NCI-H2107 treated with DMSO at 0.1 percent for 48 hours (cell line): ENCODE measurements around the gene POLR3K.

Experiments used
- DNase-seq: peaks from one replicate; lab custom pipeline; 2025; ENCODE audit not compliant: unreplicated experiment; lab: John Stamatoyannopoulos, UW

The POLR3K gene

DNA sequence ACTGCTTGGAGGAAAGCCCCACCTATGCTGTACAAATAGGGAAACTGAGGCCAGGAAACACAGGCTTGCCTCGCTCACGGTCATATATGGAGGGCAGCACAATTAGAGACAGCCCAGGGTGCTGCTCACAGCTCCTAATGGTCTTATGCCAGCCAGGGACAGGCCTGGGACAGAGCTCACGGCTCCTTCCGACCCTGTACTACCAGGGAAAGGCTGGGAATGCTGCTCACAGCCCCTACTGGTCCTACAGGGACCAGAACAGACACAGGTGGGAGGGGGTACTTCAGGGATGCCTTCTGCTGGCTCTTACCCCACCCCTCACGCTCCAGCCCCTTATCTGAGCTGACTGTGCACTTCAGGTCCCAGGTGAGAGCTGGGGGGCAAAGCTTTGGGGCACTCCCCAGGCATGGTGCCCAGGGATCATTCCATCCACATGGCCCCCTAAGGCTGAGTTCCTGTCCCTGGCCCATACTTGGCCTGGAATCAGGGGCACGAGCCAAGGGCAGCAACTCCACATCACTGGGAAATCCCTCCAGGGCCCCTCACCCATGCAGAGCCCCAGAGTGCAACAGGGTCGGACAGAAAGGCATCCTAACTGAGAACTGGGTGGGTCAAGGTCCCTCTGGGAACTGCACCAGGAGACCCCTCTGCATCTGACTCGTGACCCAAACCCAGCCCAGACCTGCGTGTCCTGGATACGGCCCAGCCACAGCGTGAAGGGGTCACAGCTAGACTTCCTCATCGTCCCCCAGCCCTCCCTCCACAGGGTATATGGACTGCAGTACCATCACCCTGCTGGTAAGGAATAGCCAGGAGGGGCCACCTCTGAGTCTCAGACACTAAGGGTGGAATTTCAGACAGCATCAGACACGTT, 13.1 kb upstream of the POLR3K start:
- DNase-seq: no peak

DNA sequence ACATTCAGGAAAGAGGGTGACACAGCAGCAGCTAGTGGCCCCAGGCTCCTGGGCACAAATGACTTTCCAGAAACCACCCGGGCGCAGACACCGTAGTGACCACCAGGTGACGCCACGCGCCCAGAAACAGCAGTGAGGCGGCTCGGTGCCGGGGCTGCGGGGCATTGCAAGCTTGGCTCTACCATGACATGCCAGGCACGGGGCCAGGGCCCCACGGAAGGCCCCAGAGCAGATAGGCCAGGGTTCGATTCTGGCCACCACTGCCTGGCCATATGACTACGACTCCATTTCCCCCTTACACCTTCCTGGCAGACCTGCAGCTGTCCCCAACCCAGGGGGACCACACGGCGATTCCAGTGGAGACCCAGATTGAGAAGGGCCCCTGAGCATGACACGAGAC, 12.3 kb upstream of the POLR3K start:
- peak; percentile 57 for DNase-seq

DNA sequence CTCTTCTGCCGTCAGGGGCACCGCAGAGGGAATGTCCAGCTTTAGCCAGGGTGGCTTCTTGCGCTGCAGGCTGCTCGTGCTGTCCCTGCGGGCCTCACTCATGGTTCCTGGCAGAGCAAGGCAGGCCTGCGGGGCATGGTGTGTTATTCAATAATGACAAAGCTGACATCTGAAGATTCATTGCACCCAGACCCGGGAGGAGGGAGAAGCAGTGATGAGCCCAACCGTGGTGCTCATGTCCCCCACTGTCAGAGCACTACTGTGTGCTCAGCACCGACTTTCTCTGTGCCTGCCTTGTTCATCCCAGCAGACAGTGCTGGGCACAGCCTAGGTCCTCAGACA, 11.5 kb upstream of the POLR3K start:
- no peak for DNase-seq

DNA sequence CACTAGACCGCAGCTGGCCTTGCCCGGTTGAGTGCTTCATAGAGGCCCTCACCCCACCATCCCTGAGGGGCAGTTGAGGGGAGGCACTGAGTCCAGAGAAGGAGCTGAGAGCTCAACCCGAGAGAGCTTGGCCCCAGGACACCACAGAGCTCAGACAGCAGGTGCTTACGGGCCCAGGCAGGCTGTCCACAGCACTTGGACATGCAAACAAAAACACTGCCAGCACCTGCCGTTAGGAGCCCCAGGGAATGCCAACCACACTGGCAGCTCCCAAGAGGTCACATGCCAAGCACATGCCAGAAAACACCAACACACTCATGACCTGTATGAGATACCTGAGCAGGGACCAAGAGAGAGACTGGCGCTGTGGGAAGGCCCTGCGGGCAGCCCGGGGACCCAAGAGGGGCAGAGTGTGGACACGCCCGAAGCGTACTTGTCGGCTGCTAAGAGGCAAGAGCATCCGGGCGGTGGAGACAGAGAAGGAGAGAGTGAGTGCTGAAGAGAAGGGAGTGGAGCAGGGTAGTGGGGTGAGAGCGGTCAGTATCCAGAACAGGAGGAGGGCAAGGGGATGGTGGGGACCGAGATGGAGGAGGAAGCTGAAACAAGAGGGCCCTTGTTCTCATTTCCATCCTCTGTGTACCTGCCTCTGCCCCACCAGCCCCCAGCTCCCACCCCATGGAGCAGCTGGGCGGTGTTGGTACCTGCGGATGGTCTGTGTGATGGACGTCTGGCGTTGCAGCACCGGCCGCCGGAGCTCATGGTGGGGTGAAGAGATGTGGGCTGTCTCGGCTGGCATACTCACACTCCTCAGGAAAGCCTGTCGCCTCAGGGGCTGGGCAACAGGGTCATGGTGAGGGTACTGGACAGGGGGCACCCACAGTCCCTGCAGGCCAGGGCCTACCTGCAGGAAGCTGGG, 10.8 kb upstream of the POLR3K start:
- DNase-seq: peak; percentile 67

DNA sequence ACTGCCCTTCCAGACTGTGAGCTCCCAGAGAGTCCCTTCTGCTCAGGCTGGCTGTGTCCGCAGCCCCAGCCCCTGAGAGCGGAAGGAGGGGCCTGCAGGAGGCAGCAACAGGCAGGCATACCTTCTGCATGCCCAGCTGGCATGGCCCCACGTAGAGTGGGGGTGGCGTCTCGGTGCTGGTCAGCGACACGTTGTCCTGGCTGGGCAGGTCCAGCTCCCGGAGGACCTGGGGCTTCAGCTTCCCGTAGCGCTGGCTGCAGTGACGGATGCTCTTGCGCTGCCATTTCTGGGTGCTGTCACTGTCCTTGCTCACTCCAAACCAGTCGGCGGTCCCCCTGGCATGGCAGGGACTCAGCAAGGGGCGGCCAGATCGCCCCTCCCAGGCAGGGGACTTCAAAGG, 10.1 kb upstream of the POLR3K start:
- DNase-seq: no peak

DNA sequence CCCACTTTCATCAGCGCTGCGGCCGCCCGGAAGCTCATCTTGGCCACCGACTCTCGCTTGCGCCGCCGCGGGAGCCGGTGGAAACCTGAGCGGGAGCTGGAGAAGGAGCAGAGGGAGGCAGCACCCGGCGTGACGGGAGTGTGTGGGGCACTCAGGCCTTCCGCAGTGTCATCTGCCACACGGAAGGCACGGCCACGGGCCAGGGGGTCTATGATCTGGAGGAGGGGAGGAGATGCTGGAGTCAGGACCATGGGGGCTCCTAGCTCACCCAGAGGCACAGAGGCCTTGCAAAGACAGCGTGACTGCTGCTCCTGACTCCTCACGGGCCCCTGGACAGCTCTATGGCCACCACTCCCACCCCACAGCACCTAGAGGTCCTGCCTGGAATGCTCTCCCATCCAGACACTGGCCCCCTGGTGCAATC, 9.6 kb upstream of the POLR3K start:
- no peak for DNase-seq

DNA sequence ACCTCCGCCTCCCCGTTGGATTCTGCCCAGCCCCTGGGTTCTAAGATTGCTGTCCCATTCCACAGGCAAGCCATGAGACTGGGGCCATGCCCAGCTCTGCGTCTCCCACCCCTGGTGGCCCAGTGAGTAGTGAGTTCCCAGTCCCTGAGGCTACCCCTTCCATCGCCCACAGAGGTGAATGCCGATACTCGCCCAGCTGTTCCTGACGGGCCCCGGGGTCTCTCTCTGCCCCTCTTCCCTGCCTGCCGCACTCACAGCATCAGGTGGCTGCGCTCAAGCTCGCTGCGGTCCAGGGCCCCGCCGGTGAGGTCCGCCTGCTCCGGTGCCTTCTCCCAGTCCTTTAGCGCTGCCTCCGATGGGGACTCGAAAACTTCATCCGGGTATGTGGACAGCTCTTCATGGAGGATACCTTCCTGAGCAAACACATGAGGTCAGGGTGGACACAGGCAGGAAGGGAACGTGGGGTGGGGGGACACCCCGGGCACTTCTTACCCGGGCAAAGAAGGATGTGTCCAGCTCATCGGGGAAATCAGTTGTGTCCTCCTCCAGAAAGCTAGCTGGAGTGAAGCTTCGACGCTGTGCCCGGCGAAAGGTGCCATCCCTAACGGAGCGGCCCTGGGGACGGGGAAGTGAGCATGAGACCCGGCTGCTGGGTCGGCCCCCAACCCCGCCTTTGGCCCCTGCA, 9.0 kb upstream of the POLR3K start:
- no peak for DNase-seq

DNA sequence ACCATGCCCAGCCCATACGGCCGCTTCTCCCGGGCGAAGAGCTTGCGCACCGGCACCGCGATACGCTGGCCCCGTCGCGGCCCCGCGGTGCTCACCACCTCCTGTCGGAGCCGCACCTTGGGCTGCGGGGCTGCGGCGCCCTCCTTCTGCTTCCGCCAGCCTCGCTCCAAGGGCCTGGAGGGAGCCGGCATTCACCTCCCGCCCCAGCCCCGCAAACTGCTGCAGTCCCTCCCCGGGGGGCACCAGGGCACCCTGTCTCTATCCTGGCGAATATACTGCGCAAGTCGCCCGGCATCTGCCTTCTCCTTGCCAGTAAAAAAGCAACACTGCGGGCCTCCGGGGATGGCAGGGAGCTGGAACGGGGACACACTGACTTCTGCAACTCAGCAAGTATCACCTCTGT, 8.5 kb upstream of the POLR3K start:
- DNase-seq: no peak

DNA sequence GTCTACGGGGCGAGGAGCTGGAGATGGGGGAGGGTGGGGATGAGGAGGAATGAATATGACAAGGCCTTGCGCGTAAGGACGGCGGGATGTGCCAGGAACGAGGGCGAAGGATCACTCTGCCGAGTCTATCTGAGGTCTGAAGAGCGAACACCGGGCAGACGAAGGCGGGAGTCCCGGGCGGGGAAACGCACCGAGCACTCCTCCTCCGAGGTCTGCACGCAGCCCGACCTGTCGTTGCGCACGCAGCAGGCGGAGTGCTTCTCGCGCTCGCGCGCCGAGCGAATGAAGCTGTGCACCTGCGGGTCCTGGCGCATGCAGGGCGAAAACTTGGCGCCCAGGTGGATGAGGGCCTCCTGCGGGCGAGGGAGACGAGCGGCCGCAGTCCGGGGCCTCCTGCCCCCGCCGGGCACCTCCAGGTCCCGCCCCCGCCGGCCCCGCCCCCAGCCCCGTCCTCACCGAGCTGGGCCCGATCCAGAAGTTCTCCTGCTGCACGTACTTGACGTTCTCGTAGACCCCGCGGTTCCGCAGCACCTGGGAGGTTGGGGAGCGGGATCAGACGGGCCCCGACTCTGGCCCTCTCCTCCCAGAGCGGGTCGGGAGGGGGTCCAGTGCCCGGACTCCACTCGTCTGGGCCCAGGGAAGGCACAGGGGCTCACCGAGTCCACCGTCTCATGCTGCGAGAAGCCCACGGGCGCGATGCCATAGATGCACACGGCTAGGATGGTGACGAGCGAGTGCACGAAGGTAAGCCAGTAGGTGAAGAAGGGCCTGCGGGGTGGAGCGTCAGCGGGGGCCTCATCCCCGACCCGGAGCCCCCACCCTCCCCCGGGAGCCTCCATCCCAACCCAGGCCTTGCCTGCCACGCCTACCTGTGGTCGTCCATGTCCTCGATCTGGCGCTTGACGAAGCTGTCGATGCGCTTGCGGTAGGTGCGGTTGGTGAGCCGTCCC, 7.8 kb upstream of the POLR3K start:
- DNase-seq: no peak

DNA sequence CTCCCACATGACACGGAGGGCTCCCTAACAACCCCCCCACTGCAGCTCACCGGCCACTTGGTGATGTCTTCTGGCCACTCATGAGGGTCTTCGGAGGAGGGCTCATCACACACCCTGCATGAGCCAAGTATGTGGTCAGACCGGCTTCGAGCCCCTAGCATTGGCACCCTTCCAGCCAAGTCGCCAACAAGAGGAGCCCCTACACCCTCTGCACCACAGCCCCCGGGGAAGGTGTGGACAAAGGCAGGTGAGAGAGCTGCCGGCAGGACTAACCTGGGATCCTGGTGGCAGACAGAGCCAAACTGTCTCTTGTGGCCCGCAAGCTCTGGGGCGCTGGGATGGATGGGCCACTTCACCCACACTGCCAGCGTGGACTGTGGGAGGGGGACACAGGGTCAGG, 6.8 kb upstream of the POLR3K start:
- no peak for DNase-seq

DNA sequence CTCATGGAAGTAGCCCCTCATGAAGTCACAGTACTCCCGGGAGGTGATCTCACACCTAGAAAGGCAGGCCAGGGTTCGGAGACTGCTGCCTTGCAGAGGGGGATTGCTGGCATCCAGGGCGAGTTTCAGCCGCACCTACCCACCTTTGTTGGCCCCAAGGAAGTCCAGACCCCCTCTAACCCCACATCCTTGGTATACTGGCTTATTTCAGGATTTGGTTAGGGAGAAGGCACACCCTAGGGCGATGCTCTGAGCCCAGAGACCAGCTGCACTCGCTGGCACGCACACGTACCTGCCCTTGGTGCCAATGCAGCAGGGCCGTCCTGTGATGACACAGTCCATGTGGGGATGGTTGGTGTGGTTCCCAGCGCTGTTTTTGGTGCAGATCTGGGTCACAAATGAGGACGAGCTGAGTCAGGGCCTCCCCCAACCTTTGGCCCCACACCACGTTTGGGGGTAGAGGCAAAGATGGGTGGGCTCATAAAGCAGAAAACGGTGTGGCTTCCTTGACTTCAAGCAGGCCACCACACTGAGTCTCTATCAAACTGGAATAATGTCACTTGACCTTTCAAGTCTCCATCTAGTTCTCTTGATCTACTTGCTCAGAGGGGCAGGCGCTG, 6.1 kb upstream of the POLR3K start:
- DNase-seq: no peak

DNA sequence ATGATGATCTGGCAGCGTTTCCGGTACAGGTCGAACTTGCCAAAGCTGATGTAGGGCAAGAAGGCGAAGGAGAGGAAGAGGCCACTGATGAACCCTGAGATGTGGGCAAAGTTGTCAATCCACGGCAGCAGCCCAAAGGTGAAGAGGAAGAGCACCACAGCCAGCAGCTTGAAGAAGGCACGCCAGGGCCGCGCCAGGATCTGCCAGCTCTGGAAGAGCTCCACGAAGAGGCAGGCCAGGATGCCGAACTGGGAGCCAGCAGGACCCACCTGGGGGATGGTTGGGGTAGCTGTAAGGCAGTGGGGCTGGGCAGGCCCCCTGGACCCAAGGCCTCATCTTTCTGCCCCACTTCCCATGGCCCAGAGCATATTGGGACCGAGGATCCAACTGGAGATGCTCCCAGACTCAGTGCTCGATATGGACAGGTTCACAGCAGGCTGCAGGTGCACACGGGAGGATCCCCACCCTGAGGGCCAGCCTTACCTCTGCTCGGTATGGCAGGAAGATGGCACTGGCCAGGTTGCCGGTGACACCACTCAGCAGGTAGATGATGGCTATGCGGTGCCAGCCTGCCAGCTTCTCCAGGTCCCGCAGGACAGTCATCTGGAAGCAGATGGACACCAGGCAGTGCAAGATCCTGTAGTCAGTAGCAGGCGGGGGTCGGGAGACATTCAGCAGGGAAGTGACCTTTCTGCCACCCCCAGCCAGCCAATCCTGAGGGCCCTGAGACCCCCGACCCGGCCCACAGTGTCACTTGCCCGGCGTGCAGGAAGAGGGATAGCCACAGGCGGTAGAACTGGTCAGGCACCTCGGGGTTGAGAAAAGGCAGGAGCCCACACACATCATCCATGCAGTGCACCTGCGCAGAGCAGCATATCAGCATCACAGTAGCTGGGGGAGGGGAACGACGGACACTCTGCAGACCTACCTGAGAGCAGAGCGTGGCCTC, 5.4 kb upstream of the POLR3K start:
- DNase-seq: no peak

DNA sequence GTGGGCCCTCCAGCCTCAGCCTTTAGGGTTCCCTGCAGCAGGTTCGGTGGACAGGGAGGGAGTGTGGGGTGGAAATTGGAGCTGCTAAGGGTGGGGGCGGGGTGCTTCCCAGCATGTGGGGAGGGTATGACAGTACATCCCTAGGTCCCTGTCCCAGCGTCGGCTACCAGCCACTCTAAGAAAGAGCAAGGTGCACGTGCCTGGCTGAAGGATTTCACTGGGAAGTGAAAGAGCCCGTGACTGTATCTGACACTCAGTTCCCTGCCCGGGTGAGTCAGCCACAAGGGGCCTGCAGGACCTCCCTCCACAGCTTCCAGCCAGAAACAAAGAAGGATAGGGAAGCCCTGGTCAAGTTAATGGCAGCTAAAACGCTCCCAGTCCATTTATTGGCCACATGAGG, 4.3 kb upstream of the POLR3K start:
- no peak for DNase-seq

DNA sequence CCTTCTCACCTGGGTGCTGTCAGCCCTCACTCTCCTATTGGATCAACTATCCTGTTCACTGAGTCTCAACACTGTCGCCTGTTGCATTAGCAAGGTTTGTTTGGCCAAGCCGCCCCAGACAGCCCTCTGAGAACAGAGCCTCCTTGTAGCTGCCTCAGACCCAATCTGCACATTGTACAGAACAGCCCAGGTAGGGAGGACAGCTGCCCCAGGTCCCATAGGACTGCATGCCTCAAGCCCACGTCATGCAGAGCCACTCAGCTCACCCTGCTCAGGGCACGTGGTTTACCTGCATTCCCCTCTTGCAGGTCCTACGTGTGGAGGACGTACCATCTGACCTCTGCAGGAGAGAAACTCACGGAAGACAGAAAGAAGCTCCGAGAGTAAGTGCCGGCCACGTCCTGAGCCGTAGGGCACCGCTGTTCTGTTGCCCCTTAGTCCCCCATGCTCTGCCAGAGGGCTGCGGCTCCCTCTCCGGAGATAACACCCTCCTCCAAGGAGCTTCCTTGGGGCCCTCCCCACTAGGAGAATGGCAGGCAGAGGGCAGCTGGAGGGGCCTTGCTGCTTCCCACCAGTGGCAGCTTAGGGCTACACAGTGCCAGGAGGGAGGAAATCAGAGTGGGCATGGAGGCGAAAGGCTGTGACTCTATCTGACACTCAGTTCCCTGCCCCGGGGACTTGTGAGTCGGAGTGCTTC, 3.0 kb upstream of the POLR3K start:
- no peak for DNase-seq

DNA sequence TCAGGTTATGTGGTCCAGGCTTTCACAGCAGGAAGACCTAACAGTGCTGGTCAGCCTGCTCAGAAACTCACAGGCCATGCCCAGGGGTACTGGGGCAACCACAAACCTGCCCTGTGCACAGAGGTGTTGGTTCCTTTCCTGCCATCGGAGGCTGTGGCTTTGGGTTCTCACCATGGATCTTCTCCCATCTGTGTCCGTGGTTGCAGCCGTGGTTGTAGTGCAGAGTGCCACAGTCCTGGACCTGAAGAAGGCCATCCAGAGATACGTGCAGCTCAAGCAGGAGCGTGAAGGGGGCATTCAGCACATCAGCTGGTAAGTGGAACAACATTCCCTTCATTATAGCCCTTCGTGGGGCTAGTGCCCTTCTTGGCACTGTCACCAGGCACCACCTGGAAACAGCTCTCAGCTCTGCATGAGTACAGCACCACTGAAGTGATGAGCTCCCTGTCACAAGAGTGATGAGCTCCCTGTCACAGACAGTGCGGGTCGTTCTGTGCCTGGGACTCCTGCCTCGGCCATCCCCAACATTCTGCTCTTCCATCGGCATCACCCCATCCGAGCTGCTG, 2.2 kb upstream of the POLR3K start:
- DNase-seq: no peak

DNA sequence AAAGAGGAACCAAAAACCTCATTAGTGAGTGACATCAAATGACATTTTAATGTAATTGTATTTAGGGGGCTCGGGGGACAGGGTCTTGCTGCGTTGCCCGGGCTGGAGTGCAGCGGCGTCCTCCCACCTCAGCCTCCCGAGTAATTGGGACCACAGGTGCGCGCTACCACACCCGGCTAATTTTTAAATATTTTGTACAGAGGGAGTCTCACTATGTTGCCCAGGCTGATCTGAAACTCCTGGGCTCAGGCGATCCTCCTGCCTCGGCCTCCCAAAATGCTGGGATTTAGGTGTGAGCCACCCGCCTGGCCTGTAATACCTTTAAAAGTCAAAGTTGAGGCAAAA, 801 bp upstream of the POLR3K start:
- DNase-seq: no peak

DNA sequence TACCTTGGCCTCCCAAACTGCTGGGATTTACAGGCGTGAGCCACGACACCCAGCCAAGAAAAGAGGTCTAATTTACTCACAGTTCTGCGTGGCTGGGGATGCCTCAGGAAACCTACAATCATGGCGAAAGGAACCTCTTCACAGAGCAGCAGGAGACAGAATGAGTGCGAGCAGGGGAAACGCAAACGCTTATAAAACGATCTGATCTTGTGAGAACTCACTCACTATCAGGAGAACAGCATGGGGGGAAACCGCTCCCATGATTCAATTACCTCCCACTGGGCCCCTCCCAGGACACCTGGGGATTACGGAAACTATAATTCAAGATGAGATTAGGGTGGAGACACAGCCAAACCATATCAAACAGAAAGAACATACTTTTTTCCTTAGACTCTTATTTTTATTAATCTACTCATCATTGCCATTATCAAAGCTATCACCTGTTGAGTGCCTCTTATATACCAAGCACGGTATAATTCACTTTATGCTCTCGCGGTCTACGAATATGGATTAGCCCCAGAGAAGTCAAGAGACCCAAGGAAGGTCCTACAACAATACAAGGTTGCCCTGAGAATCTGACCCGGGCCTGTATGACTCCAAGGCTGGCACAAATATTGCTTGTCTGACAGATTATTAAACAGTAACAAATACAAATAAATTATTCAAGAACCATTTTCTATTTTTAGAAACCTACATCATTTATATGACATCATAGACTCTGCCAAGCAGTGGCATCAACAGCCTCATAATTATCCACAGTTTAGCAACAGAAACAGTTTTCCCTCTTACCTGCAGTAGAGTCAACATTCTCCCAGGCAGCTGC, 2.4 kb downstream of the POLR3K start:
- no peak for DNase-seq
